Left ventricle myocardium inferior (tissue), 1 donor: ENCODE measurements around the gene FNDC7. TPM values are rescaled to one million over a fixed set of nuclear protein-coding genes. Genes with fewer than 3 reads are reported as not detected.
"Not testable (repeated sequence)": the region's sequence is repeated elsewhere in the genome, so short reads cannot be mapped to it uniquely, and the experiment has no call there.

ENCODE experiments used
- DNase-seq: peaks from one replicate; pipeline ENCODE4 v3.0.0-alpha.2; 2020
- H3K27ac ChIP-seq: fragments of 200-600 bp; replicated peaks from 2 replicates; pipeline ENCODE4 v1.8.0; 2021
- H3K27me3 ChIP-seq: fragments of 200-600 bp; 2 replicates; pipeline ENCODE4 v1.8.0; 2021; ENCODE audit warnings: low read depth
- H3K36me3 ChIP-seq: fragments of 200-600 bp; 2 replicates; pipeline ENCODE4 v1.8.0; 2021
- H3K4me1 ChIP-seq: fragments of 200-600 bp; 2 replicates; pipeline ENCODE4 v1.8.0; 2021
- H3K4me3 ChIP-seq: fragments of 200-600 bp; 2 replicates; pipeline ENCODE4 v1.8.0; 2021; ENCODE audit warnings: mild to moderate bottlenecking, moderate library complexity
- H3K9me3 ChIP-seq: fragments of 200-600 bp; replicated peaks from 2 replicates; pipeline ENCODE4 v1.8.0; 2021
- intact Hi-C: fragments of 100-400 bp; cut with micrococcal nuclease; formaldehyde crosslinking; loops from one replicate; pipeline ENCODE4 v1.11.0; 2022
- total RNA-seq: library from RNA; stranded (reverse); fragmentation: NEBNext Ultra II Directional; extraction: Animal tissue kit (Norgen Biotek cat#: 25700); gene quantifications from one replicate; pipeline ENCODE4 v1.2.1, GENCODE V29; 2021
- TF ChIP-seq, protein P1 (sequence below): fragments of 200-600 bp; IDR thresholded peaks from 2 replicates; pipeline ENCODE4 v1.8.0; 2021; ENCODE audit warnings: antibody characterized with exemption, mild to moderate bottlenecking, borderline replicate concordance
- donor health status: DM: no; HTN: yes; CAD: no; lungs with severe emphysema.

Gene FNDC7
- total RNA-seq, 1 donor from 2014 or later: not detected

DNA sequence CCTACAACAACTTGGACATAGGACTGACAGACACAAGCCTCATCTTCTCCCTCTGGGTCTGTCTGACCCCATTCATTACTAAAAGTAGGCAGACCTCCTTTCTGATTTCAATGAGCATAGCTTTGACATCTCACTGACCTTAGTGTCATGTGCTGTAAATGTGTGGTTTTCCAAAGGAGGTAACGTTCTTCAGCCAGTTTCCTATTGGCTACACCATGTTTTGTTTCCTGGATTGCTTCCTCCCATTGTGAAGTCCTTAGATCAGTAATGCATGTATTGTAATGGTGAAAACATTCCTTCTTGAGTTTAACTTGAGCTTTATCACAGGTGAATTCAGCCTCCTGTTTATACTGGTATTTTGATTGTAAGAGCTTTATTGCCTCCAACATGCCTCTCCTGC, 54.4 kb downstream of the FNDC7 start:
- H3K9me3 ChIP-seq: no peaks in the 10 kb centered on the region
- TF ChIP-seq, protein P1, sequence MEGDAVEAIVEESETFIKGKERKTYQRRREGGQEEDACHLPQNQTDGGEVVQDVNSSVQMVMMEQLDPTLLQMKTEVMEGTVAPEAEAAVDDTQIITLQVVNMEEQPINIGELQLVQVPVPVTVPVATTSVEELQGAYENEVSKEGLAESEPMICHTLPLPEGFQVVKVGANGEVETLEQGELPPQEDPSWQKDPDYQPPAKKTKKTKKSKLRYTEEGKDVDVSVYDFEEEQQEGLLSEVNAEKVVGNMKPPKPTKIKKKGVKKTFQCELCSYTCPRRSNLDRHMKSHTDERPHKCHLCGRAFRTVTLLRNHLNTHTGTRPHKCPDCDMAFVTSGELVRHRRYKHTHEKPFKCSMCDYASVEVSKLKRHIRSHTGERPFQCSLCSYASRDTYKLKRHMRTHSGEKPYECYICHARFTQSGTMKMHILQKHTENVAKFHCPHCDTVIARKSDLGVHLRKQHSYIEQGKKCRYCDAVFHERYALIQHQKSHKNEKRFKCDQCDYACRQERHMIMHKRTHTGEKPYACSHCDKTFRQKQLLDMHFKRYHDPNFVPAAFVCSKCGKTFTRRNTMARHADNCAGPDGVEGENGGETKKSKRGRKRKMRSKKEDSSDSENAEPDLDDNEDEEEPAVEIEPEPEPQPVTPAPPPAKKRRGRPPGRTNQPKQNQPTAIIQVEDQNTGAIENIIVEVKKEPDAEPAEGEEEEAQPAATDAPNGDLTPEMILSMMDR: no peak
- H3K27ac ChIP-seq: no peak overlapping the region
- no peak for DNase-seq
- intact Hi-C loops: no loop called here
- peaks cover 55% of the 10 kb centered on the region for H3K36me3 ChIP-seq
- H3K4me1 ChIP-seq: peaks cover 13% of the 10 kb centered on the region
- H3K27me3 ChIP-seq: no peaks in the 10 kb centered on the region
- no peak overlapping the region for H3K4me3 ChIP-seq

DNA sequence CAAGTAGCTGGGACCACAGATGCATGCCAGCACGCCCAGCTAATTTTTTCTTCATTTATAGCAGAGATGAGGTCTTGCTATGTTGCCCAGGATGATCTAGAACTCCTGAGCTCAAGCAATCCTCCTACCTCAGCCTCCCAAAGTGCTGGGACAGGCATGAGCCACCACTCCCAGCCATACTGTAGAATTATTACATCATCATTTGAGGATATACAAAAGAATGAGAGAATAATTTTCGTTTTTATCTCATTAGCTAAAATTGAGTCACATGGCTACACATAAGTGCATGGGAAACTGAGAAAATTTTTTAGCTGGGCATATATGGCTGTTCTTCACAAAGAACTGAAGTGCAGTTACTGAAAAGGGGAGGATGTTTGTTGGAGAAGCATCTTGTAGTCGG, 55.0 kb downstream of the FNDC7 start:
- no peak overlapping the region for H3K27ac ChIP-seq
- H3K27me3 ChIP-seq: no peaks in the 10 kb centered on the region
- no peaks in the 10 kb centered on the region for H3K9me3 ChIP-seq
- no peak overlapping the region for H3K4me3 ChIP-seq
- no peak for DNase-seq
- peaks cover 53% of the 10 kb centered on the region for H3K36me3 ChIP-seq
- intact Hi-C loops: no loop called here
- peaks cover 13% of the 10 kb centered on the region for H3K4me1 ChIP-seq
- TF ChIP-seq, protein P1: no peak

DNA sequence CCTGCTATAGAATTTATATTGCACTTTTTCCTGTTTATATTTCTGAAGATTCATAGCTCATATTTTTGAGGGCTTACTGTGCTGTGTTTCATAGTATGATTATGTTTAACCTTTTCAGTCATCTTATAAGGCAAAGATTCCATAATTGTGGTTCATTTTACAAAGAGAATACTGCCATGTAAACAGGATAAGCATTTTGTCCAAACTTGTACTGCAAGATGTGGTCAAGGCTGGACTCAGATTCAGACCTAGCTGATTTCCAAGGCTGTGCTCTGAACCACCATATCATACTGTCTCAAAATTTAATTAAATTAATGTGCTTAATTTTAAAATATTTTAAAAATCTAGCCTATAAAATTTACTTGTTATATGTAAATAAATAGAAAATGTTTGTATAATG, 65.1 kb downstream of the FNDC7 start:
- Histone ChIP-seq H3K36me3 (peaks cover 94% of the 10 kb centered on the region), H3K9me3 (no peaks in the 10 kb centered on the region), H3K27ac (no peak overlapping the region), H3K4me1 (no peaks in the 10 kb centered on the region), H3K27me3 (no peaks in the 10 kb centered on the region), H3K4me3 (no peak overlapping the region)
- intact Hi-C loops: no loop called here
- TF ChIP-seq, protein P1: no peak
- DNase-seq: no peak

DNA sequence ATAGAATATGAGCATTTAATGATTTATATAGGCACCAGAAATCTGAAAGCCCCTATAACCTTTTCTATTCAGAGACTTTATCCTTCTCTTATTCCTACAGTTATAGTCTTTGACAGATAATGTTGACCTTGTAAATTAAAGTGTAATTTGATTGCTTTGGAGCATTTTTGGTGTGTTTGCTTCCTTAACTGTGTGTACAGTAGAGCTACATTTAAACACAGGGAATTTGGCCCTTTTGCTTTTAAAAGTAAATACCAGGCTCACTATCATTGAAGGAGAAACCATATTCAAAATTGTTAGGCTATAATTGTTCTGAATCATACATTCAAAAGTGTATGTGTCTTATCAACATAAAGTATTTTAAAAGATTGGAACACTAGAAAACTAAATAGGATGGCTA, 66.7 kb downstream of the FNDC7 start:
- no peaks in the 10 kb centered on the region for H3K4me1 ChIP-seq
- H3K36me3 ChIP-seq: peaks cover 95% of the 10 kb centered on the region
- H3K27ac ChIP-seq: no peak overlapping the region
- no peak for DNase-seq
- no peak overlapping the region for H3K4me3 ChIP-seq
- H3K9me3 ChIP-seq: peaks cover under 1% of the 10 kb centered on the region
- intact Hi-C loops: no loop called here
- TF ChIP-seq, protein P1: no peak
- H3K27me3 ChIP-seq: no peaks in the 10 kb centered on the region

DNA sequence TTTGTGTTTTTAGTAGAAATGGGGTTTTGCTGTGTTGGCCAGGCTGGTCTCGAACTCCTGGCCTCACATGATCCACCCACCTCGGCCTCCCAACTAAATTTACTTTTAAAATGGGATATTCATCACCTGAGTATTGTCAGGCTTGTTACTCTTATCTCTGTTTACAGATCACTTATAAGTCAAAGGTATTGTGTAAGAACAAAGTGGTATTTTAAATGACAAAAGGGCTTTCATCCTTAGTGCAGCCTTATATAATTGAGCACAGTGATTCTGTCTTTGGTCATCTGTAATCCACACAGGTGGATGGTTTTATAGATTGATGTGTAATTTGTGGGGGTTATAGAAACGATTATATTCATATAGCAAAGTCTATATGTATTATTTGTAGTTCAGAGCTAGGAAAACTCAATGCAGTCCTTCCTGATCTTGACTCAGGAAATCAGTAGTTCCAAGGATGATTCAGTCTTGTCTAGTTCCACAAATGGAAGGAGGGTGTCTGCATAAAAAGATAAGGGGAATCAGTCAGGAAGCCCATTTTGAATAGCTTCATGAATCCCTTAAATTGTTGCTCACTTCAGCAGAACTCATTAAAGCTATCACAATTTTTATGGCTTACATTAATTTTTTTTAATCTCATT, 68.3 kb downstream of the FNDC7 start:
- no peak for DNase-seq
- no peak overlapping the region for H3K27ac ChIP-seq
- intact Hi-C loops: no loop called here
- no peak overlapping the region for H3K4me3 ChIP-seq
- no peaks in the 10 kb centered on the region for H3K4me1 ChIP-seq
- H3K36me3 ChIP-seq: peaks cover 95% of the 10 kb centered on the region
- peaks cover 17% of the 10 kb centered on the region for H3K9me3 ChIP-seq
- no peaks in the 10 kb centered on the region for H3K27me3 ChIP-seq
- TF ChIP-seq, protein P1: no peak

DNA sequence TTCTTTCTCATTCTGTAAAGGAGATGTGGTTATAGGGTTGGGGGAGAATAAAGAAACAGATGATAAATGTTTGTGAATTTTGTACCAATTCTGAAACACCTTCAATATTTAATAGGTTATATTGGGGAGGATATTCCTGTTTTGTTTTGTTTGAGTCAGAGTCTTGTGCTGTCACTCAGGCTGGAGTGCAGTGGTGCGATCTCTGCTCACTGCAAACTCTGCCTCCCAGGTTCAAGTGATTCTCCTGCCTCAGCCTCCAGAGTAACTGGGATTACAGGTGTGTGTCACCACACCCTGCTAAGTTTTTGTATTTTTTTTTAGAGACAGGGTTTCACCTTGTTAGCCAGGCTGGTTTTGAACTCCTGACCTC, 68.9 kb downstream of the FNDC7 start:
- H3K27ac ChIP-seq, intact Hi-C loops, H3K27me3 ChIP-seq, H3K4me1 ChIP-seq, H3K4me3 ChIP-seq, DNase-seq: not testable (repeated sequence)
- Histone ChIP-seq H3K36me3 (peaks cover 95% of the 10 kb centered on the region), H3K9me3 (peaks cover 21% of the 10 kb centered on the region)
